ENCODE measurements around the gene POLR2F. TPM values are rescaled to one million over a fixed set of nuclear protein-coding genes. Genes with fewer than 3 reads are reported as not detected.

Gene POLR2F
- total RNA-seq, 1 experiment from 2014 or later = 116 TPM

DNA sequence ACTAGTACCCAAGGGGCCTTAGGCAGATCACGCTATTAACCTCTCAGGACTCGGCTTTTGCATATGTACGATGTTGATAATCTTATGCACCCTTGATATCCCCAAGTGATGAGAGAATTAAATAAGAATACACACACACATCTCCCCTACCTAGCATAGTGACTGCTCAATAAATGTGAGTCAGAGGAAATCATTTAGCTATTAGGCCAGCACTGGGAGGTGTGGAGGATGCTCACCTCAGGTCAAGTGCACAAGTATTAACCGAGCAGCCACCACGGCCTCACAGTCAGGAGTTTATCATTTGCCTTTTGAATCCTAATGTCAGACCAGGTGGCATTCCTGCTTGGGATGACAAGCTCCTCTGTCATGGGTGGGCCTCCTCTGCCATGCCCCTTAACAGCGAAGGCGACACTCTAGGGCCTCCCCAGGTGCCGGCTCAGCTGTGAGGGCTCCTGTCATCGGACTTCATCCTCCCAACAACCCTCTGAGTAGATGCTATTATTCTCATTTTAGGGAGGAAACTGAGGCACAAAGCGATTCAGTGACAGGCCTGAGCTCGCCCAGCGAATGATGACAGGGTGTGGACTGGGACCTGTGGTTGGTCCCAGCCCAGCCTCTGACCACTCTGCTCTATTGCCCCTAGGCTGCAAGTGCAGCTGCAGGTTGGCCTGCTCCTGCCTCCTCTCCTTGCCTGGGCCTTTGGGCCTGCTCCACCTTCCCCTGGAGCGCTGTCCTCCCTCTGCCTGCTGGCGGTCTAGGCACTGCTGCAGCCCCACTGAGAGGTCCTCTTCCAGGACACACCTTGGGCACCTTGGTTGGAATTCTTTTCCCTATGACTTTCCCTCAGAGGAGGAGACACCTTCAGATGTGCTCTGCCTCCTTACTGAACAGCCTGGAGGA, 35.9 kb downstream of the POLR2F start:
- Histone ChIP-seq H3K27me3 (replicated peaks; ENCODE audit: control insufficient read depth, insufficient read depth, low read length) (no peaks in the 10 kb centered on the region; the same call in 1 of the 2 replicates), H3K36me3 (ENCODE audit: control insufficient read depth, insufficient read depth, low read length) (no peaks in the 10 kb centered on the region), H3K9me3 (no peaks in the 10 kb centered on the region), H3K4me3 (ENCODE audit: low read depth, low read length) (no peak overlapping the region), H3K4me1 (no peaks in the 10 kb centered on the region)
- Mint-ChIP-seq H3K4me1 (ENCODE audit: low read depth, unreplicated experiment) (no peaks in the 10 kb centered on the region), H3K9me3 (ENCODE audit: unreplicated experiment) (no peaks in the 10 kb centered on the region), H3K36me3 (ENCODE audit: insufficient read depth, unreplicated experiment) (peaks cover 4% of the 10 kb centered on the region), H3K27ac (ENCODE audit: unreplicated experiment) (no peak overlapping the region), H3K27me3 (ENCODE audit: insufficient read depth, unreplicated experiment) (no peaks in the 10 kb centered on the region), H3K4me3 (ENCODE audit: unreplicated experiment) (no peak overlapping the region)
- intact Hi-C loops (cut with micrococcal nuclease; ENCODE audit: unreplicated experiment) = no loop called here
- BruUV-seq (replicated peaks) = no TSS peak
- TF ChIP-seq, protein P1, sequence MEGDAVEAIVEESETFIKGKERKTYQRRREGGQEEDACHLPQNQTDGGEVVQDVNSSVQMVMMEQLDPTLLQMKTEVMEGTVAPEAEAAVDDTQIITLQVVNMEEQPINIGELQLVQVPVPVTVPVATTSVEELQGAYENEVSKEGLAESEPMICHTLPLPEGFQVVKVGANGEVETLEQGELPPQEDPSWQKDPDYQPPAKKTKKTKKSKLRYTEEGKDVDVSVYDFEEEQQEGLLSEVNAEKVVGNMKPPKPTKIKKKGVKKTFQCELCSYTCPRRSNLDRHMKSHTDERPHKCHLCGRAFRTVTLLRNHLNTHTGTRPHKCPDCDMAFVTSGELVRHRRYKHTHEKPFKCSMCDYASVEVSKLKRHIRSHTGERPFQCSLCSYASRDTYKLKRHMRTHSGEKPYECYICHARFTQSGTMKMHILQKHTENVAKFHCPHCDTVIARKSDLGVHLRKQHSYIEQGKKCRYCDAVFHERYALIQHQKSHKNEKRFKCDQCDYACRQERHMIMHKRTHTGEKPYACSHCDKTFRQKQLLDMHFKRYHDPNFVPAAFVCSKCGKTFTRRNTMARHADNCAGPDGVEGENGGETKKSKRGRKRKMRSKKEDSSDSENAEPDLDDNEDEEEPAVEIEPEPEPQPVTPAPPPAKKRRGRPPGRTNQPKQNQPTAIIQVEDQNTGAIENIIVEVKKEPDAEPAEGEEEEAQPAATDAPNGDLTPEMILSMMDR (IDR thresholded peaks at IDR 0.05; ENCODE audit: insufficient read depth in 1 of 2, low read depth in 1 of 2, low read length in 1 of 2, severe bottlenecking in 1 of 2, unreplicated experiment in 1 of 2) = no peak
- no peak for DNase-seq
- POLR2A ChIA-PET = no interaction called here
- CTCF ChIA-PET = interaction anchor here (0.9 kb wide), 1 partner anchor 102 kb away, joined by 3 read pairs; no protein-coding TSS in a partner anchor

DNA sequence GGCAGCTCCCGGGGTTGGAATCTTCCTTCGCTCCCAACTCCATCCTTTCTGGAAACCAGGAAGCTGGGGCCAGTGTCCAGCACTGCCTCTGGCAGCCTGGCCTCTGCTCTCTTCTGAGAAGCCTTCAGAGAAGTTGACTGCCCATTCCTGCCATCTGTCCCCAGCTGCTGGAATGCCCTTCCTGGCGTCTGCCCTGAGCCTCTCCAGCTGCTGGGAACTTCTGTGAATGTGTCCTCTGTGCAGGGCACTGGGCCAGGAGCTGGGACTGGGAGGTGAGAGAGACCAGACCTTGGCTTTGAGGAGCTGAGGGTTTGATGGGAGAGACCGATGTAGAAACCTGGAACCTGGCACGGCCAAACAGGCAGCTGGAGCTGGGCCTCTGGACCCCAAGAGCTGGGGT, 36.8 kb downstream of the POLR2F start:
- no peaks in the 10 kb centered on the region; the same call in 1 of the 2 replicates for H3K27me3 ChIP-seq (replicated peaks; ENCODE audit: control insufficient read depth, insufficient read depth, low read length)
- H3K9me3 ChIP-seq = no peaks in the 10 kb centered on the region
- intact Hi-C loops (cut with micrococcal nuclease; ENCODE audit: unreplicated experiment) = no loop called here
- BruUV-seq (replicated peaks) = no TSS peak
- POLR2A ChIA-PET = no interaction called here
- H3K36me3 ChIP-seq (ENCODE audit: control insufficient read depth, insufficient read depth, low read length) = no peaks in the 10 kb centered on the region
- Mint-ChIP-seq H3K36me3 (ENCODE audit: insufficient read depth, unreplicated experiment) (peaks cover 4% of the 10 kb centered on the region), H3K27me3 (ENCODE audit: insufficient read depth, unreplicated experiment) (no peaks in the 10 kb centered on the region), H3K4me3 (ENCODE audit: unreplicated experiment) (no peak overlapping the region), H3K9me3 (ENCODE audit: unreplicated experiment) (no peaks in the 10 kb centered on the region), H3K4me1 (ENCODE audit: low read depth, unreplicated experiment) (no peaks in the 10 kb centered on the region), H3K27ac (ENCODE audit: unreplicated experiment) (no peak overlapping the region)
- H3K4me1 ChIP-seq = no peaks in the 10 kb centered on the region
- no peak overlapping the region for H3K4me3 ChIP-seq (ENCODE audit: low read depth, low read length)
- TF ChIP-seq, protein P1 (IDR thresholded peaks at IDR 0.05; ENCODE audit: insufficient read depth in 1 of 2, low read depth in 1 of 2, low read length in 1 of 2, severe bottlenecking in 1 of 2, unreplicated experiment in 1 of 2) = no peak
- CTCF ChIA-PET = interaction anchor here (0.9 kb wide), 1 partner anchor 103 kb away, joined by 3 read pairs; no protein-coding TSS in a partner anchor
- no peak for DNase-seq

DNA sequence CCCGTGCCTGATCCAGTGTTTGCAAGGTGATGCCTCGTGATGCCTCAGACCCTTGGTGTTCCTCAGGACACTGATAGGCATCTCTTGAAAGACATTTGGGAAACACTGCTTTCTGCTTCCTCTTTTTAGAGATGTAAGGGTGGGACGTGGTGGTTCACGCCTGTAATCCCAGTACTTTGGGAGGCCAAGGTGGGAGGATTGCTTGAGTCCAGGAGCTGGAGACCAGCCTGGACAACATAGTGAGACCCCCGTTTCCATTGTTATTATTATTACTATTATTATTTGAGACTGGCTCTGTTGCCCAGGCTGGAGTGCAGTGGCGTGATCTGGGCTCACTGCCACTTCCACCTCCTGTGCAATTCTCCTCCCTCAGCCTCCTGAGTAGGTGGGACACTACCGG, 37.4 kb downstream of the POLR2F start:
- DNase-seq = no peak
- Mint-ChIP-seq H3K9me3 (ENCODE audit: unreplicated experiment) (no peaks in the 10 kb centered on the region), H3K27me3 (ENCODE audit: insufficient read depth, unreplicated experiment) (no peaks in the 10 kb centered on the region), H3K27ac (ENCODE audit: unreplicated experiment) (no peak overlapping the region), H3K4me3 (ENCODE audit: unreplicated experiment) (no peak overlapping the region), H3K4me1 (ENCODE audit: low read depth, unreplicated experiment) (no peaks in the 10 kb centered on the region), H3K36me3 (ENCODE audit: insufficient read depth, unreplicated experiment) (no peaks in the 10 kb centered on the region)
- intact Hi-C loops (cut with micrococcal nuclease; ENCODE audit: unreplicated experiment) = no loop called here
- BruUV-seq (replicated peaks) = no TSS peak
- ChIA-PET CTCF (interaction anchor here (0.9 kb wide), 1 partner anchor 103 kb away, joined by 3 read pairs; no protein-coding TSS in a partner anchor), POLR2A (no interaction called here)
- Histone ChIP-seq H3K9me3 (no peaks in the 10 kb centered on the region), H3K27me3 (replicated peaks; ENCODE audit: control insufficient read depth, insufficient read depth, low read length) (no peaks in the 10 kb centered on the region; the same call in 1 of the 2 replicates), H3K36me3 (ENCODE audit: control insufficient read depth, insufficient read depth, low read length) (no peaks in the 10 kb centered on the region), H3K4me1 (no peaks in the 10 kb centered on the region), H3K4me3 (ENCODE audit: low read depth, low read length) (no peak overlapping the region)
- TF ChIP-seq, protein P1 (IDR thresholded peaks at IDR 0.05; ENCODE audit: insufficient read depth in 1 of 2, low read depth in 1 of 2, low read length in 1 of 2, severe bottlenecking in 1 of 2, unreplicated experiment in 1 of 2) = no peak

Data from Caco-2 (cell line).